Right lobe of liver (tissue), 6 donors: ENCODE measurements around the gene ITGA2B. TPM values are rescaled to one million over a fixed set of nuclear protein-coding genes. Genes with fewer than 3 reads are reported as not detected.
"Not testable (repeated sequence)": the region's sequence is repeated elsewhere in the genome, so short reads cannot be mapped to it uniquely, and the experiment has no call there.

Experiments used
- ATAC-seq, 4 donors: fragments of 200-7000 bp; cut with Tn5 transposase; one replicate each; pipeline ENCODE4 v1.9.1; 2020; ENCODE audit warnings: mild to moderate bottlenecking in 4 of 4, moderate library complexity in 4 of 4
- DNase-seq, 3 donors: peaks; one replicate each; pipeline ENCODE4 v3.0.0-alpha.2; 2020
- H3K27ac ChIP-seq, 3 donors: fragments of 200-600 bp; one replicate each; pipeline ENCODE4 v1.8.0; 2022
- H3K27me3 ChIP-seq, 2 donors: fragments of 200-600 bp; one replicate each; pipeline ENCODE4 v1.8.0; 2022
- H3K36me3 ChIP-seq, 4 donors: fragments of 200-600 bp; sonication (generic) in 1 of 4; one replicate each; pipeline versions ENCODE4 v1.5.1 to v1.8.0; 2017 to 2022; ENCODE audit warnings: control low read depth in 1 of 4
- H3K4me1 ChIP-seq, 4 donors: fragments of 200-600 bp; sonication (generic) in 1 of 4; one replicate each; pipeline versions ENCODE4 v1.5.1 to v1.8.0; 2017 to 2022; ENCODE audit warnings: control low read depth in 1 of 4
- H3K4me3 ChIP-seq, 3 donors: fragments of 200-600 bp; one replicate each; pipeline ENCODE4 v1.8.0; 2022
- H3K9me3 ChIP-seq, 4 donors: fragments of 200-600 bp; sonication (generic) in 1 of 4; one replicate each; pipeline versions ENCODE4 v1.5.1 to v1.8.0; 2017 to 2022; ENCODE audit warnings: control low read depth in 1 of 4
- CTCF ChIP-seq, 4 donors: fragments of 200-600 bp in 3 of 4; fragments of 450-650 bp in 1 of 4; IDR thresholded peaks; one replicate each; pipeline versions ENCODE4 v1.5.1 to v1.8.0; 2016 to 2022; ENCODE audit warnings: antibody characterized with exemption in 4 of 4, mild to moderate bottlenecking in 2 of 4
- POLR2A ChIP-seq: fragments of 450-650 bp; IDR thresholded peaks from one replicate; pipeline ENCODE4 v1.6.1; 2017; ENCODE audit warnings: antibody characterized with exemption, mild to moderate bottlenecking
- whole genome bisulfite sequencing: methylation state at CpG from one replicate; pipeline ENCODE4 v1.1.6; 2018; ENCODE audit warnings: low coverage, low lambda C conversion rate; ENCODE audit not compliant: insufficient coverage; ENCODE audit errors: missing lambda C conversion rate; 5-methylcytosine and 5-hydroxymethylcytosine counted together
- intact Hi-C, 2 donors: fragments of 100-400 bp; cut with DNase I; formaldehyde crosslinking; loops; one replicate each; pipeline versions ENCODE4 v1.11.2 to v1.14.1; 2022
- total RNA-seq, 6 experiments: library from RNA; depleted of rRNA in 2 of 6; stranded (reverse); fragments of >200 nt in 2 of 6; fragmentation: NEBNext Ultra II Directional in 3 of 6; extraction: Animal tissue kit (Norgen Biotek cat#: 25700) in 3 of 6; gene quantifications; one replicate each; pipeline versions ENCODE4 v1.1.0 to v1.2.4, GENCODE V29; 2016 to 2023
- donor health status: DM: no; HTN: yes; CAD: no.
- donor health status: DM: no; HTN: no; CAD: no.
- donor health status: DM: no; HTN: no; CAD: no.
- donor health status: DM: no; HTN: yes; CAD: no.
- donor health status: DM: no; HTN: yes; CAD: no.

Gene ITGA2B
- total RNA-seq, 6 experiments from 2014 or later: 0.37 to 1.5 (median 0.49) TPM; not detected in 1

GRCh38 chr17:44376124-44376523 lies 13.3 kb downstream of the ITGA2B start:
- H3K4me3 ChIP-seq: no peak overlapping the region
- H3K27ac ChIP-seq: no peak overlapping the region
- H3K36me3 ChIP-seq: no peaks in the 10 kb centered on the region
- intact Hi-C loops: no loop called here
- no peaks in the 10 kb centered on the region for H3K4me1 ChIP-seq
- H3K27me3 ChIP-seq: no peaks in the 10 kb centered on the region
- TF ChIP-seq CTCF (IDR thresholded peaks at IDR 0.05) (peak in 2 of 4 donors; percentile 11 to 27), POLR2A (no peak)
- peak in 2 of 3 donors; percentile 54 to 60 for DNase-seq
- H3K9me3 ChIP-seq: no peaks in the 10 kb centered on the region
- 21% methylated on average over 5 of the region's 5 CpGs for WGBS
- peak in 2 of 4 donors; percentile 46 to 49 for ATAC-seq

GRCh38 chr17:44375196-44376017 lies 14.0 kb downstream of the ITGA2B start:
- TF ChIP-seq POLR2A (no peak), CTCF (IDR thresholded peaks at IDR 0.05) (no peak)
- Histone ChIP-seq H3K4me1 (no peaks in the 10 kb centered on the region), H3K27me3 (no peaks in the 10 kb centered on the region), H3K27ac (no peak overlapping the region), H3K9me3 (no peaks in the 10 kb centered on the region), H3K4me3 (no peak overlapping the region), H3K36me3 (no peaks in the 10 kb centered on the region)
- intact Hi-C loops: no loop called here
- 35% methylated on average over 3 of the region's 22 CpGs for WGBS
- ATAC-seq (no peak), DNase-seq (peak in 1 of 3 donors; percentile 44)

GRCh38 chr17:44374306-44375195 lies 14.9 kb downstream of the ITGA2B start:
- no peaks in the 10 kb centered on the region for H3K36me3 ChIP-seq
- no peak overlapping the region for H3K4me3 ChIP-seq
- WGBS: 19% methylated on average over 11 of the region's 31 CpGs
- no peaks in the 10 kb centered on the region for H3K9me3 ChIP-seq
- intact Hi-C loops: no loop called here
- no peak for TF ChIP-seq CTCF (IDR thresholded peaks at IDR 0.05)
- no peak for TF ChIP-seq POLR2A
- no peaks in the 10 kb centered on the region for H3K4me1 ChIP-seq
- peak in 1 of 3 donors; percentile 41 for DNase-seq
- H3K27ac ChIP-seq: no peak overlapping the region
- ATAC-seq: peak in 1 of 4 donors; percentile 37
- H3K27me3 ChIP-seq: no peaks in the 10 kb centered on the region

- no peak overlapping the region for H3K27ac ChIP-seq
- H3K36me3 ChIP-seq: no peaks in the 10 kb centered on the region
- ATAC-seq (no peak), DNase-seq (peak in 1 of 3 donors; percentile 42)
- no peaks in the 10 kb centered on the region for H3K4me1 ChIP-seq
- WGBS: 58% methylated on average over 3 of the region's 10 CpGs
- intact Hi-C loops: no loop called here
- H3K27me3 ChIP-seq: no peaks in the 10 kb centered on the region
- no peak for TF ChIP-seq CTCF (IDR thresholded peaks at IDR 0.05)
- TF ChIP-seq POLR2A: no peak
- no peak overlapping the region for H3K4me3 ChIP-seq
- no peaks in the 10 kb centered on the region for H3K9me3 ChIP-seq
Observed at GRCh38 chr17:44372036-44372435, 17.4 kb downstream of the ITGA2B start.

- WGBS: 100% methylated on average over 1 of the region's 17 CpGs
- H3K4me1 ChIP-seq, H3K27me3 ChIP-seq, H3K9me3 ChIP-seq, ATAC-seq, intact Hi-C loops, H3K4me3 ChIP-seq, H3K27ac ChIP-seq, H3K36me3 ChIP-seq, DNase-seq: not testable (repeated sequence)
Observed at GRCh38 chr17:44369414-44370023, 19.9 kb downstream of the ITGA2B start.

- H3K27me3 ChIP-seq, H3K36me3 ChIP-seq, ATAC-seq, H3K27ac ChIP-seq, DNase-seq, intact Hi-C loops, H3K4me3 ChIP-seq, H3K9me3 ChIP-seq, H3K4me1 ChIP-seq: not testable (repeated sequence)
- WGBS: 80% methylated on average over 7 of the region's 42 CpGs
Observed at GRCh38 chr17:44368391-44369243, 20.8 kb downstream of the ITGA2B start.
